Measurements from ENCODE around the gene BTBD16. TPM values are rescaled to one million over a fixed set of nuclear protein-coding genes. Genes with fewer than 3 reads are reported as not detected.

The BTBD16 gene
- total RNA-seq, 2 experiments from 2014 or later: not detected

DNA sequence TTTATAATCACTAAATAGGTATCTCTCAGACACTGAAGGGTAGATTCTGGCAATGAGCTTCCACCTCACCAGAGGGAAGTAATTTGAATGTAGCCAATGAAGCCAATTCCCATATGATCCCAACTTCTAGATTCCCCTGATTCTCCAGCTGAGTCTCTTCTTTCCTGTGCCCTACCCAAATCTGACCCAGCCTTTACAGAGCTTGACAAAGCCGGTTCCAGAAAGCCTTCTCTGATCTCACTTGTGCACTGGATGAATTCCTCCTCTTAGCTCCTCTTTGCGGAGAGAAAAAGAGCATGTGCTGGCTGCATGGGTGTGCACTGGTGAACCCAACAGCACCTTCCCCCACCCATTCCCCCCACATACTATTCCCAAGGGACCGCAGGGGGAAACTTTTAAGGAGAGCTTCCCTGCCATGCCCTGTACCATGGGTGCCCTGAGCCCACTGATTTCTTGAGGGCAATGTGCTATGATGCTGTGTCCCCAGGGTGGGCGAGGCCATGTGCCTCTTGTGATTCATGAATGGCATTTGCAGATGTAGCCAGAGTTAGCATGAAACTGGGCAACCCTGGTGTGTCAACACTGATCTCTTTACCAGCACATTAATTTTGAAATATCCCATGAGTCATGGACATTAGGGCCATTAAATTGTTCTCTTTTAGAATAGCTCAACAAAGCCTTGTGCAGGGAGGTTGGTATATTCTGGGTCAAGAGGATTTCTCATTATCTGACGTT, 53.0 kb downstream of the BTBD16 start:
- Mint-ChIP-seq H3K27ac (no peak overlapping the region), H3K36me3 (ENCODE audit: low read depth) (no peaks in the 10 kb centered on the region), H3K9me3 (no peaks in the 10 kb centered on the region), H3K27me3 (peaks cover 23% of the 10 kb centered on the region), H3K4me1 (ENCODE audit: low read depth) (no peaks in the 10 kb centered on the region), H3K4me3 (no peak overlapping the region)
- ATAC-seq (no peak), DNase-seq (no peak)
- CTCF ChIA-PET: interaction anchor here (1.0 to 1.6 kb wide), 5 partner anchors 19 to 243 kb away, joined by 3 to 5 read pairs (median 3); no protein-coding TSS in a partner anchor
- TF ChIP-seq, protein P1, sequence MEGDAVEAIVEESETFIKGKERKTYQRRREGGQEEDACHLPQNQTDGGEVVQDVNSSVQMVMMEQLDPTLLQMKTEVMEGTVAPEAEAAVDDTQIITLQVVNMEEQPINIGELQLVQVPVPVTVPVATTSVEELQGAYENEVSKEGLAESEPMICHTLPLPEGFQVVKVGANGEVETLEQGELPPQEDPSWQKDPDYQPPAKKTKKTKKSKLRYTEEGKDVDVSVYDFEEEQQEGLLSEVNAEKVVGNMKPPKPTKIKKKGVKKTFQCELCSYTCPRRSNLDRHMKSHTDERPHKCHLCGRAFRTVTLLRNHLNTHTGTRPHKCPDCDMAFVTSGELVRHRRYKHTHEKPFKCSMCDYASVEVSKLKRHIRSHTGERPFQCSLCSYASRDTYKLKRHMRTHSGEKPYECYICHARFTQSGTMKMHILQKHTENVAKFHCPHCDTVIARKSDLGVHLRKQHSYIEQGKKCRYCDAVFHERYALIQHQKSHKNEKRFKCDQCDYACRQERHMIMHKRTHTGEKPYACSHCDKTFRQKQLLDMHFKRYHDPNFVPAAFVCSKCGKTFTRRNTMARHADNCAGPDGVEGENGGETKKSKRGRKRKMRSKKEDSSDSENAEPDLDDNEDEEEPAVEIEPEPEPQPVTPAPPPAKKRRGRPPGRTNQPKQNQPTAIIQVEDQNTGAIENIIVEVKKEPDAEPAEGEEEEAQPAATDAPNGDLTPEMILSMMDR (IDR thresholded peaks at IDR 0.05): no peak
- POLR2A ChIA-PET: no interaction called here
- intact Hi-C loops (cut with micrococcal nuclease): no loop called here

DNA sequence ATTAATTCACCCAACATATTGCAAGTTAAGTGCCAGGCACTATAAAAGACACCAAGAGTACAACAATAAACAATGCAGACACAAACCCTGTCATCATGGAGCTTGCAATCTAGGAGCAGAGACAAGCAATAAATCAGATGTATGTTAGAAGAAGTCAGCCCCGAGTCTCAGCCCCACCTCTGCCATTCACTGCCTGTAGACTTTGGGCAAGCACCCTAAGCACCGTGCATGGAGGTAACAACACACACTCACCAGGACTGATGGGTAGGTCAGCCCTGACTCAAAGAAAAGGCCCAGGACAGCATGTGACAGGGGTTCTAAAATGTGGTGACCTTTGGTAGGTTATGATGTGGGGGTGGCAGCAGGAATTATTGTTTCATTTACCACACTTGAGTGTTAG, 54.1 kb downstream of the BTBD16 start:
- ATAC-seq: no peak
- intact Hi-C loops (cut with micrococcal nuclease): no loop called here
- no peaks in the 10 kb centered on the region for H3K36me3 Mint-ChIP-seq (ENCODE audit: low read depth)
- TF ChIP-seq, protein P1 (IDR thresholded peaks at IDR 0.05): no peak
- CTCF ChIA-PET: interaction anchor here (1.6 kb wide), 1 partner anchor 242 kb away, joined by 4 read pairs; no protein-coding TSS in a partner anchor
- no peaks in the 10 kb centered on the region for H3K9me3 Mint-ChIP-seq
- no peaks in the 10 kb centered on the region for H3K4me1 Mint-ChIP-seq (ENCODE audit: low read depth)
- no peak for DNase-seq
- H3K27ac Mint-ChIP-seq: no peak overlapping the region
- peaks cover 28% of the 10 kb centered on the region for H3K27me3 Mint-ChIP-seq
- H3K4me3 Mint-ChIP-seq: no peak overlapping the region
- POLR2A ChIA-PET: no interaction called here

DNA sequence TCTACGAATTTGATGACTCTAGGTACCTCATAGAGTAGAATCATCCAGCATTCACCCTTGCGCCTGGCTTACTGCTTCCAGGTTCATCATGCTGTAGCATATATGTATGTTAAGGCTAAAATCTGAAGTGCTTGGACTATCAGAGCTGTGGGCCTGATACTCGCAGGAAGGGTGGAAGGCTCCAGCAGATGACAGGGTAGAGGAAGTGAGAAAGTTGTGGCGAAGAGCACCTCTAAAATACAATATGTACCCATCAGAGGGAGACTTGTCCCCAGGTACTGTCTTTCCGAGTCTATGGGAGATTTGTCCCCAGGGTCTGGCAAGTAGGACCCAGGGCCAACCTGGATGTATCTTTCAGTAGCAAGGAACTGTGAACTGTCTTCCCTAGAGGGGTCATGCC, 55.3 kb downstream of the BTBD16 start:
- DNase-seq: no peak
- ATAC-seq: no peak
- H3K36me3 Mint-ChIP-seq (ENCODE audit: low read depth): no peaks in the 10 kb centered on the region
- intact Hi-C loops (cut with micrococcal nuclease): no loop called here
- H3K27me3 Mint-ChIP-seq: peaks cover 31% of the 10 kb centered on the region
- H3K9me3 Mint-ChIP-seq: no peaks in the 10 kb centered on the region
- no peak overlapping the region for H3K27ac Mint-ChIP-seq
- ChIA-PET POLR2A (no interaction called here), CTCF (no interaction called here)
- H3K4me1 Mint-ChIP-seq (ENCODE audit: low read depth): no peaks in the 10 kb centered on the region
- no peak overlapping the region for H3K4me3 Mint-ChIP-seq
- TF ChIP-seq, protein P1 (IDR thresholded peaks at IDR 0.05): no peak

DNA sequence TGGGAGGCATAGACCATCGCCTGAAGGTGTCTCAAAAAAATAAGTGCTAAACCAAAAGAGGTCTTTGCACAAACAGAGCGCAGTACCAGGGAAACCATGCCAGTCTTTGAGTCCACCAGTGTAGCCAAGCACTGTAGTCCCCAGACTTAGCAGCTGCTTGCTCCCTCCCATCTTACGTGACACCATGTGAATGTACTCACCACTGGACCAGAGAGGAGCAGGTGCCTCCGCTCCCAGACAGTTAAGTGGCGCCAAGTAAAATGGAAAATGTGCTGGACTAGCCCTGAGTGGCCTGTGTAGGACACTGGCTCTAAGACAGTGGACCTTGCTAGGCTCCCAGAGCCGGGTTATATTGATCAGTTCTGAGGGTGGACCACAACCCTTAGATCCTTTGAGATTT, 55.7 kb downstream of the BTBD16 start:
- intact Hi-C loops (cut with micrococcal nuclease): no loop called here
- Mint-ChIP-seq H3K27ac (no peak overlapping the region), H3K4me3 (no peak overlapping the region), H3K9me3 (no peaks in the 10 kb centered on the region), H3K4me1 (ENCODE audit: low read depth) (no peaks in the 10 kb centered on the region), H3K27me3 (peaks cover 34% of the 10 kb centered on the region), H3K36me3 (ENCODE audit: low read depth) (no peaks in the 10 kb centered on the region)
- TF ChIP-seq, protein P1 (IDR thresholded peaks at IDR 0.05): no peak
- ChIA-PET CTCF (no interaction called here), POLR2A (no interaction called here)
- no peak for DNase-seq
- no peak for ATAC-seq

Measured in activated CD8-positive, alpha-beta T cell treated with anti-CD3 and anti-CD28 coated beads for 36 hours (primary cell).